Kidney epithelial cell (primary cell): ENCODE data around the gene UQCC5. TPM values are rescaled to one million over a fixed set of nuclear protein-coding genes. Genes with fewer than 3 reads are reported as not detected.

ENCODE experiments used
- DNase-seq: peaks from one replicate; pipeline ENCODE4 v3.0.0-alpha.2; 2010; ENCODE audit warnings: low read depth
- H3K27me3 ChIP-seq: 2 replicates; pipeline ENCODE4 v1.6.0; 2011; ENCODE audit warnings: low read length; ENCODE audit not compliant: control insufficient read depth, insufficient read depth
- H3K36me3 ChIP-seq: 2 replicates; pipeline ENCODE4 v1.5.1; 2011; ENCODE audit warnings: low read length; ENCODE audit not compliant: control insufficient read depth, insufficient read depth
- H3K4me3 ChIP-seq: 2 replicates; pipeline ENCODE4 v1.5.1; 2011; ENCODE audit warnings: low read depth, mild to moderate bottlenecking, control low read depth, low read length
- CTCF ChIP-seq: IDR thresholded peaks from 2 replicates; pipeline ENCODE4 v1.5.1; 2011; ENCODE audit warnings: mild to moderate bottlenecking, moderate library complexity, low read length, control low read depth, inconsistent platforms; ENCODE audit not compliant: insufficient read depth, poor library complexity, severe bottlenecking
- total RNA-seq: library from RNA; depleted of rRNA; stranded (reverse); fragments of >200 nt; gene quantifications from 2 replicates; pipeline ENCODE4 v1.2.3, GENCODE V29; 2015

UQCC5 gene
- total RNA-seq, 1 donor from 2014 or later: 97.6 TPM

- Histone ChIP-seq H3K36me3 (no peaks in the 10 kb centered on the region), H3K27me3 (no peaks in the 10 kb centered on the region), H3K4me3 (no peak overlapping the region)
- TF ChIP-seq CTCF: no peak
- no peak for DNase-seq
Observed at GRCh38 chr3:52539010-52539653, 2.7 kb downstream of the UQCC5 start.

- Histone ChIP-seq H3K27me3 (no peaks in the 10 kb centered on the region), H3K4me3 (no peak overlapping the region), H3K36me3 (no peaks in the 10 kb centered on the region)
- DNase-seq: no peak
- no peak for TF ChIP-seq CTCF
Observed at GRCh38 chr3:52541050-52541449, 4.6 kb downstream of the UQCC5 start.

- no peak for DNase-seq
- Histone ChIP-seq H3K4me3 (no peak overlapping the region), H3K36me3 (no peaks in the 10 kb centered on the region), H3K27me3 (no peaks in the 10 kb centered on the region)
- no peak for TF ChIP-seq CTCF
Observed at GRCh38 chr3:52544937-52545336, 8.5 kb downstream of the UQCC5 start.

GRCh38 chr3:52546111-52546901, 9.9 kb downstream of the UQCC5 start:
- Histone ChIP-seq H3K36me3 (no peaks in the 10 kb centered on the region), H3K4me3 (no peak overlapping the region), H3K27me3 (no peaks in the 10 kb centered on the region)
- no peak for DNase-seq
- no peak for TF ChIP-seq CTCF

GRCh38 chr3:52547143-52547542, 10.7 kb downstream of the UQCC5 start:
- Histone ChIP-seq H3K4me3 (no peak overlapping the region), H3K36me3 (no peaks in the 10 kb centered on the region), H3K27me3 (no peaks in the 10 kb centered on the region)
- no peak for DNase-seq
- no peak for TF ChIP-seq CTCF
